ENCODE measurements around the gene NOXA1.
A peak's percentile ranks its signal among the peaks of the same experiment; 100 is the strongest.

Gene NOXA1

DNA sequence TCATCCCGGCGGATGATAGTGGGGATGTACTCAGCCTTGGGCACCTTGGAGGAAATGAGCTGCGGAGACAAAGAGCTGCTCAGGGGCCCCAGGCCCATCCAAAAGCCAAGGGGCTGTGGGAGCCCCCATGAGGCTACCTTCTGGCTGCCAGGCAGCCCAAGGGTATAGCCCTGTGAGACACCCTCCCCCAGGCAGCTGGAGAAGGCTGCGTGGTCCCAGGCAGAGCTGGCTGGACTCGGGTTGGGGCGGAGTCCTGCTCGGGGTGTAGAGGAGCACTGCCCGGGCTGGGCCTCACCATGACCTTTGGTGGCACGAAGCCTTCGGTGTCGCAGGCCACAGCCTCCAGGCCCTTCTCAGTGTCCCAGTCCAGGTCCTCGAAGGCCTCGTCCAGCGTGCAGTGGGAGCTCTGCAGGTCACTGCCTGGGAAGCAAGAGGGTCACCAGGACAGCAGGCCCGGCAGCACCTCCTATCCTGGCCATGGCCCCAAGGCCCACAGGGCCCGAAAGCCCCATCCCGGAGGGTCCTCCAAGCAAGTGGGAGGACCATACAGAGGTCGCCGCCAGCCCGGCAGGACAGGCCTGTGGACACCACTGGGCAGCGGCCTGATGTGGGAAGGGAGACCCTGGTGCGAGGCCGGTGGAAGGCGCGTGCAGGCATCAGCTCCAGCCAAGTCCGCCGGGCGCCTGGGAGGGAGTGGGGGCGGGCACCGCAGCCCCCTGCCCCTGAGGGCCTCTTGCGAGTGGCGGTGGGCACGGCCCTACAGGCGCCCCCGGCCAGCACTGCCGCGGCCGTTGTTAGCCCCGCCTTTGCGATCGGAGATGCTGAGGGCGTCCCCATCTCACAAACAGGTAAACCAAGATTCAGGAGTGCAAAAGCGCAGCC, 29.8 kb downstream of the NOXA1 start:
- H3K18ac ChIP-seq (ENCODE audit: low read depth in 1 of 2, low read length in 2 of 2) = peak overlapping the region in 1 of 2 experiments; percentile 18
- H3K36me3 ChIP-seq (ENCODE audit: control insufficient read depth in 1 of 2, insufficient read depth in 2 of 2, low read depth in 1 of 2, low read length in 2 of 2) = peaks cover 31 to 79% of the 10 kb centered on the region in 2 experiments
- H3K9me3 ChIP-seq (ENCODE audit: control insufficient read depth, low read length) = no peaks in the 10 kb centered on the region
- no peak overlapping the region for H3K4me2 ChIP-seq (ENCODE audit: low read length, poor library complexity, severe bottlenecking)
- no peak overlapping the region for H3K14ac ChIP-seq (ENCODE audit: low read length in 2 of 2)
- H2AFZ ChIP-seq (ENCODE audit: low read depth, low read length) = no peak overlapping the region
- no peaks in the 10 kb centered on the region for H3K27me3 ChIP-seq (ENCODE audit: control insufficient read depth in 1 of 2, insufficient read depth in 1 of 2, low read length in 2 of 2)
- H3K9ac ChIP-seq (ENCODE audit: low read length) = no peak overlapping the region
- 93% methylated on average over 43 of the region's 43 CpGs for WGBS
- no peak overlapping the region for H3K27ac ChIP-seq (ENCODE audit: low read length, poor library complexity, severe bottlenecking)
- no peak overlapping the region for H4K8ac ChIP-seq (ENCODE audit: low read length)
- H2BK5ac ChIP-seq (ENCODE audit: low read depth, low read length, poor library complexity, severe bottlenecking) = no peak overlapping the region
- no peak overlapping the region for H3K4me3 ChIP-seq (ENCODE audit: insufficient read depth in 1 of 2, low read depth in 1 of 2, low read length in 2 of 2)
- no peak overlapping the region for H2BK12ac ChIP-seq (ENCODE audit: low read length in 2 of 2)
- no peak overlapping the region for H3K4ac ChIP-seq (ENCODE audit: low read depth in 1 of 2, low read length in 2 of 2)
- no peak overlapping the region for H3K23ac ChIP-seq (ENCODE audit: low read length in 2 of 2)
- H2AK5ac ChIP-seq (ENCODE audit: low read length, severe bottlenecking) = no peak overlapping the region
- peaks cover 14% of the 10 kb centered on the region for H3K79me1 ChIP-seq (replicated peaks; ENCODE audit: low read length, poor library complexity, severe bottlenecking)
- DNase-seq = no peak
- no peak overlapping the region for H4K91ac ChIP-seq (ENCODE audit: low read length)
- H2BK120ac ChIP-seq (ENCODE audit: low read depth, low read length) = no peak overlapping the region
- no peak overlapping the region for H2BK15ac ChIP-seq (ENCODE audit: low read depth, poor library complexity, severe bottlenecking)
- H3K4me1 ChIP-seq (ENCODE audit: control insufficient read depth, insufficient read depth, low read depth, low read length) = peaks cover 46% of the 10 kb centered on the region

DNA sequence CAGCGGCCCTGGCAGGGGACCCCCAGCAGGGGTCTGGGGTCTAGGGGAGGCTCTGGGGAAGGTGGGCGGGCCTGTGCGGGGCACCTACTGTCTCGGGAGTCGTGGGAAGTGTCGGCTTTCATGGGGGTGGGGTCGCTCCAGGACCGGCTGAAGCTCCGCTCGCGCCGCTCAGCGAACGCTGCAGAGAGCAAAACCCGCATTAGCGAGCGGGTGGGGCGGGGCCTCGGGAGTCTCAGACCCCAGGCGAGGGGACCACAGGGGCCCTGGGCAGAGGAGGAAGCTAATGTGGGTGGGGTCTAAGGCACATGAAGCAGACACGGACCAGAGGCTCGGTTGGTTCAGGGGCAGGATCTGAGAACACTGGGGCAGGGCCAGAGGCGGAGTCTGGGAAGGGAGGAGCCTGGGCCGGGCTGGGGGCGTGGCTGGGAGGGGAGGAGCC, 30.5 kb downstream of the NOXA1 start:
- no peaks in the 10 kb centered on the region for H3K27me3 ChIP-seq (ENCODE audit: control insufficient read depth in 1 of 2, insufficient read depth in 1 of 2, low read length in 2 of 2)
- 53% methylated on average over 24 of the region's 25 CpGs for WGBS
- H2AFZ ChIP-seq (ENCODE audit: low read depth, low read length) = no peak overlapping the region
- H4K8ac ChIP-seq (ENCODE audit: low read length) = peak overlapping the region; percentile 29
- H3K9me3 ChIP-seq (ENCODE audit: control insufficient read depth, low read length) = no peaks in the 10 kb centered on the region
- H3K36me3 ChIP-seq (ENCODE audit: control insufficient read depth in 1 of 2, insufficient read depth in 2 of 2, low read depth in 1 of 2, low read length in 2 of 2) = peaks cover 31 to 73% of the 10 kb centered on the region in 2 experiments
- DNase-seq = peak; percentile 70
- no peak overlapping the region for H3K9ac ChIP-seq (ENCODE audit: low read length)
- peaks cover 19% of the 10 kb centered on the region for H3K79me1 ChIP-seq (replicated peaks; ENCODE audit: low read length, poor library complexity, severe bottlenecking)
- peak overlapping the region; percentile 18 to 58 for H3K18ac ChIP-seq (ENCODE audit: low read depth in 1 of 2, low read length in 2 of 2)
- no peak overlapping the region for H2BK15ac ChIP-seq (ENCODE audit: low read depth, poor library complexity, severe bottlenecking)
- H2BK5ac ChIP-seq (ENCODE audit: low read depth, low read length, poor library complexity, severe bottlenecking) = no peak overlapping the region
- H3K14ac ChIP-seq (ENCODE audit: low read length in 2 of 2) = no peak overlapping the region
- peak overlapping the region in 1 of 2 experiments; percentile 55 for H3K4me3 ChIP-seq (ENCODE audit: insufficient read depth in 1 of 2, low read depth in 1 of 2, low read length in 2 of 2)
- H4K91ac ChIP-seq (ENCODE audit: low read length) = no peak overlapping the region
- peak overlapping the region; percentile 52 for H3K4me2 ChIP-seq (ENCODE audit: low read length, poor library complexity, severe bottlenecking)
- no peak overlapping the region for H3K4ac ChIP-seq (ENCODE audit: low read depth in 1 of 2, low read length in 2 of 2)
- no peak overlapping the region for H3K27ac ChIP-seq (ENCODE audit: low read length, poor library complexity, severe bottlenecking)
- no peak overlapping the region for H2BK12ac ChIP-seq (ENCODE audit: low read length in 2 of 2)
- H3K23ac ChIP-seq (ENCODE audit: low read length in 2 of 2) = no peak overlapping the region
- peaks cover 52% of the 10 kb centered on the region for H3K4me1 ChIP-seq (ENCODE audit: control insufficient read depth, insufficient read depth, low read depth, low read length)
- H2BK120ac ChIP-seq (ENCODE audit: low read depth, low read length) = no peak overlapping the region
- H2AK5ac ChIP-seq (ENCODE audit: low read length, severe bottlenecking) = no peak overlapping the region

DNA sequence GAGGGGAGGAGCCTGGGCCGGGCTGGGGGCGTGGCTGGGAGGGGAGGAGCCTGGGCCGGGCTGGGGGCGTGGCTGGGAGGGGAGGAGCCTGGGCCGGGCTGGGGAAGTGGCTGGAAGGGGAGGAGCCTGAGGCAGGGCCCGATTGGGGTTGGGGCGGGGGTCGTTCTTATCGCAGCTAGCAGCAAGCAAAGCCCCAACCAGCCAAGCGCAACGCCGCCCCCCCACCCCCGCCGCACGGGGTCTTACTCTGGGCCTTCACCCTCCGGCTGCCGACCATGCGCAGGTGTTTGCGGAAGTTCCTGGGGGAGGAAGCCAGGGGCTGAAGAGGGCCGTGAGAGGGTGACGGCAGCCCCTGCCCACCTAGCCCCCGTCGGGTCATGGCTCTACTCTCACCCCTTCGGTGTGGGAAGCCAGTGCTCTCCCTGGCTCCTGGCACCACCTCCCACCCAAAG, 31.0 kb downstream of the NOXA1 start:
- Histone ChIP-seq H3K14ac (ENCODE audit: low read length in 2 of 2) (no peak overlapping the region), H2BK12ac (ENCODE audit: low read length in 2 of 2) (no peak overlapping the region), H3K4me3 (ENCODE audit: insufficient read depth in 1 of 2, low read depth in 1 of 2, low read length in 2 of 2) (peak overlapping the region in 1 of 2 experiments; percentile 66), H3K79me1 (replicated peaks; ENCODE audit: low read length, poor library complexity, severe bottlenecking) (peaks cover 19% of the 10 kb centered on the region), H3K4ac (ENCODE audit: low read depth in 1 of 2, low read length in 2 of 2) (no peak overlapping the region), H3K4me1 (ENCODE audit: control insufficient read depth, insufficient read depth, low read depth, low read length) (peaks cover 53% of the 10 kb centered on the region), H2BK120ac (ENCODE audit: low read depth, low read length) (no peak overlapping the region), H2AK5ac (ENCODE audit: low read length, severe bottlenecking) (peak overlapping the region; percentile 29), H2BK5ac (ENCODE audit: low read depth, low read length, poor library complexity, severe bottlenecking) (no peak overlapping the region), H3K27ac (ENCODE audit: low read length, poor library complexity, severe bottlenecking) (no peak overlapping the region), H3K36me3 (ENCODE audit: control insufficient read depth in 1 of 2, insufficient read depth in 2 of 2, low read depth in 1 of 2, low read length in 2 of 2) (peaks cover 29 to 68% of the 10 kb centered on the region in 2 experiments), H3K9ac (ENCODE audit: low read length) (peak overlapping the region; percentile 49), H4K91ac (ENCODE audit: low read length) (peak overlapping the region; percentile 4), H2BK15ac (ENCODE audit: low read depth, poor library complexity, severe bottlenecking) (peak overlapping the region; percentile 62), H2AFZ (ENCODE audit: low read depth, low read length) (no peak overlapping the region), H3K9me3 (ENCODE audit: control insufficient read depth, low read length) (no peaks in the 10 kb centered on the region), H3K18ac (ENCODE audit: low read depth in 1 of 2, low read length in 2 of 2) (peak overlapping the region; percentile 25 to 69), H3K27me3 (ENCODE audit: control insufficient read depth in 1 of 2, insufficient read depth in 1 of 2, low read length in 2 of 2) (no peaks in the 10 kb centered on the region), H3K23ac (ENCODE audit: low read length in 2 of 2) (no peak overlapping the region), H3K4me2 (ENCODE audit: low read length, poor library complexity, severe bottlenecking) (no peak overlapping the region), H4K8ac (ENCODE audit: low read length) (peak overlapping the region; percentile 47)
- DNase-seq = no peak
- WGBS = 40% methylated on average over 18 of the region's 24 CpGs

DNA sequence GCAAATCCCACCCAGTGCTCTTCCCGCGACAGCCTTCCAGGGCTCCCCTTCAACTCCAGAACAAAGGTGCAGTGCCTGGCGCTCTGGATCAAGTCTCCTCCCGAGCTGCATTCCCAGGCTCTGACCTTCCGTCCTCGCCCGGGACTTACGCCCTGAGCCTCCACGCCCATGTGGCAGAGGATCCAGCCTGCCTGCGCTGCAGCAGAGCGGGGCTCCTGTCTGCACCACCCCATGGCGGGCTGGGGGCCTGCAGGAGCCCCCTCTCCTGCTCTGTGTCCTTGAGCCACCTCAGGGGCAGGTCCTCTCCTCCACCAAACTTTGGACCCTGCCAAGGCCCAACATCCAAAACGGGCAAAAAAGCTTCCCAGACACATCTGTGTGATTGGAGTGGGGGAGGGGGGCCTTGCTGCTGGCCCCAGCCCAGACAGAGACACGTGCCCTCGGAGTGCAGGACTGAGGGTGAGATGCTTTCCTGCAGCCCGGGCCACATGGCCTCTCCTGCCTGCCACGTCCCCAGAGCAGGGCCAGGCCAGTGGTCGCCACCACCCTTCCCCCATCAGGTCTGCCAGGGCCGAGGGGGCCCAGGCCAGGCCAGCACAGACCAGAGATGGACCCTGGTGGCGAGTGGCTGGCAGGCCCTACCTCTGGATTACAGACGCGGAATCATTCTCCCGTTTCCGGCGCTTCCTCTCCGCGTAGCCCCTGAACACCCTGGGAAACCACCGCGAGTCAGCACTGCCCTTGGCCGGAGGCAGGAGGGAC, 31.6 kb downstream of the NOXA1 start:
- Histone ChIP-seq H4K8ac (ENCODE audit: low read length) (peak overlapping the region; percentile 47), H3K14ac (ENCODE audit: low read length in 2 of 2) (no peak overlapping the region), H3K23ac (ENCODE audit: low read length in 2 of 2) (no peak overlapping the region), H3K9me3 (ENCODE audit: control insufficient read depth, low read length) (no peaks in the 10 kb centered on the region), H3K4ac (ENCODE audit: low read depth in 1 of 2, low read length in 2 of 2) (no peak overlapping the region), H3K79me1 (replicated peaks; ENCODE audit: low read length, poor library complexity, severe bottlenecking) (peaks cover 19% of the 10 kb centered on the region), H2AK5ac (ENCODE audit: low read length, severe bottlenecking) (peak overlapping the region; percentile 29), H2BK15ac (ENCODE audit: low read depth, poor library complexity, severe bottlenecking) (peak overlapping the region; percentile 62), H2BK120ac (ENCODE audit: low read depth, low read length) (no peak overlapping the region), H2BK12ac (ENCODE audit: low read length in 2 of 2) (no peak overlapping the region), H3K18ac (ENCODE audit: low read depth in 1 of 2, low read length in 2 of 2) (peak overlapping the region; percentile 25 to 69), H2BK5ac (ENCODE audit: low read depth, low read length, poor library complexity, severe bottlenecking) (no peak overlapping the region), H3K27me3 (ENCODE audit: control insufficient read depth in 1 of 2, insufficient read depth in 1 of 2, low read length in 2 of 2) (no peaks in the 10 kb centered on the region), H3K4me1 (ENCODE audit: control insufficient read depth, insufficient read depth, low read depth, low read length) (peaks cover 57% of the 10 kb centered on the region), H3K27ac (ENCODE audit: low read length, poor library complexity, severe bottlenecking) (no peak overlapping the region), H3K4me2 (ENCODE audit: low read length, poor library complexity, severe bottlenecking) (no peak overlapping the region), H4K91ac (ENCODE audit: low read length) (peak overlapping the region; percentile 58), H3K36me3 (ENCODE audit: control insufficient read depth in 1 of 2, insufficient read depth in 2 of 2, low read depth in 1 of 2, low read length in 2 of 2) (peaks cover 23 to 61% of the 10 kb centered on the region in 2 experiments), H2AFZ (ENCODE audit: low read depth, low read length) (no peak overlapping the region), H3K4me3 (ENCODE audit: insufficient read depth in 1 of 2, low read depth in 1 of 2, low read length in 2 of 2) (peak overlapping the region in 1 of 2 experiments; percentile 66), H3K9ac (ENCODE audit: low read length) (peak overlapping the region; percentile 49)
- DNase-seq = peak; percentile 39
- WGBS = 79% methylated on average over 30 of the region's 30 CpGs
